SKM-1 treated with dmso at 0.1 percent for 144 hours (cell line): ENCODE measurements around the gene TSC22D1.

ENCODE experiments used
- DNase-seq: peaks from one replicate; lab custom pipeline; 2025; ENCODE audit not compliant: unreplicated experiment; lab: John Stamatoyannopoulos, UW

The TSC22D1 gene

GRCh38 chr13:44386913-44387556, 189.1 kb downstream of the TSC22D1 start:
- DNase-seq = no peak

- DNase-seq = no peak
Measured at GRCh38 chr13:44385847-44386246, 190.3 kb downstream of the TSC22D1 start.

DNA sequence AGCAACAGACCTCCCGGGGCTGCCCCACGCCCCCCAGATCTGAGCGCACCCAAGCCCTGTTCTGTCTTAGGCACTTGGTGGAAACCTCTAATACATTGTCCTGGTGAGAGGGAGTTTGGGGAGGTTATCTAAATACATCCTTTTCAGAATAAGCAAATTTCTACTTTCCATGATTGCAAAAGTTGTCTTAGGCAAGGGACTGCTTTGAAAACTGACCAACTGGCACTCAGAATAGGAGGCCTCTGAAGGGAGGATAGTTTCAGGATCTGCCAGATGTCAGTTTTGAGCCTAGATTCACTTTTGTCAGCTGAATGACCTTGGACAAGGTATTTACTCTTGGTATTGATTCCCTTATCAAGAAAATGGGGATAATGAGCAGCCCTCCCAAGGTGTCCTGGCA, 190.7 kb downstream of the TSC22D1 start:
- no peak for DNase-seq

DNA sequence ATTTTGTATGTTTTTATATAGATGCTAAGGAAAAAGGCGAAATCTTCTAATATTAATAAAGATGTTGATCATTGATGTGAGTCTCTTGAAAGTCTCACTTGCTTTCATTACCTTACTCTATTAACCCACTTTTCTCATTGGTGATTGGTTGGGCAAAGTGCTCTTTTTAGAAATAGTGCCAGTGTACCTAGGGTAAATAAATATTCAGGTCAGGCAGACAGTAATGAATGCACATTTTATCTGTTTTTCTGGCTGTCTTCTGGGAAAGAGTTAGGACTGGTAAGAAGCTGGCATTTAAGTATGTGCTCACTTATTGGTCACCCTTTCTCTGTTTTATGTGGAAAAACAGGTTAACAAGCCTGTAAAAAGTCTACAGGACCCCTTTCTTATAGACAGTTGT, 191.4 kb downstream of the TSC22D1 start:
- no peak for DNase-seq

- DNase-seq = no peak
Measured at GRCh38 chr13:44383945-44384344, 192.2 kb downstream of the TSC22D1 start.

DNA sequence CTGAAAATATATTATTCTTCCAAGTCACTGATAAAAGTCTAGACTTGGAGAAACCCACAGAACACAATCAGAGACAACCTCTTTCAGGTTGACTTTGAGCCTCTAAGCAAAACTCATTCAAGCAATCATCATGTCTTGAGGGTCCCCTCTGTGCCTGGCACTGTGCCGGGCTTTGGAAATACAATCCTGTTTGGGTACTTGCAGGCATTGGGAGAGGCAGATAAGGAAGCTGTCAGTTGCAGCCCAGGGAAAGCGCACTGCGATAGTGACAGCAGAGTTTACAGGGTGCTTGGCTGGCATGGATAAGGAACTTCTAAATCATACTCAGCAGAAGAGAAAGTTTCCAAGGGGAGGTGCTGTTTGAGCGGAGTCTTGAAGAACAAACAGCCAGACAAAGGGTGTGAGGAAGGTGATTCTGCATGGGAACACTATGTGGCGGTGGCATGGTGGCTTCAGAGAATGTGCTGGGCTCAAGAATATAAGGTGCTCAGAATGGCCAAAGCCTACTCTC, 193.4 kb downstream of the TSC22D1 start:
- DNase-seq = no peak
